Thoracic aorta (tissue), 2 donors: ENCODE results near the gene IGSF8. TPM values are rescaled to one million over a fixed set of nuclear protein-coding genes. Genes with fewer than 3 reads are reported as not detected.
"Not testable (repeated sequence)": the region's sequence is repeated elsewhere in the genome, so short reads cannot be mapped to it uniquely, and the experiment has no call there.

Experiments used
- ATAC-seq: fragments of 150-250 bp; one replicate; pipeline ENCODE4 v1.8.0; 2017; ENCODE audit warnings: low read depth; ENCODE audit not compliant: insufficient number of reproducible peaks, low FRiP score
- DNase-seq: peaks from one replicate; pipeline ENCODE4 v3.0.0-alpha.2; 2020; ENCODE audit warnings: low spot score
- H3K27ac ChIP-seq, 2 donors: fragments of 200-600 bp; sonication (generic); 1 replicate in 1 of 2; 2 replicates in 1 of 2; pipeline ENCODE4 v1.5.1; 2016; ENCODE audit warnings: mild to moderate bottlenecking in 2 of 2, moderate library complexity in 2 of 2
- H3K27me3 ChIP-seq: fragments of 200-600 bp; sonication (generic); replicated peaks from 2 replicates; pipeline ENCODE4 v1.6.0; 2016; ENCODE audit warnings: mild to moderate bottlenecking; ENCODE audit not compliant: insufficient read depth
- H3K36me3 ChIP-seq: fragments of 200-600 bp; sonication (generic); one replicate; pipeline ENCODE4 v1.5.1; 2016
- H3K4me1 ChIP-seq, 2 donors: fragments of 200-600 bp; sonication (generic); 1 replicate in 1 of 2; 2 replicates in 1 of 2; pipeline versions ENCODE4 v1.5.1 to v1.6.0; 2016; ENCODE audit warnings: low read depth in 2 of 2, mild to moderate bottlenecking in 1 of 2; ENCODE audit not compliant: control insufficient read depth in 1 of 2
- H3K4me3 ChIP-seq: fragments of 200-600 bp; sonication (generic); 2 replicates; pipeline ENCODE4 v1.5.1; 2016; ENCODE audit warnings: mild to moderate bottlenecking
- H3K9me3 ChIP-seq: fragments of 200-600 bp; sonication (generic); 2 replicates; pipeline ENCODE4 v1.5.1; 2016
- CTCF ChIP-seq: fragments of 200-600 bp; sonication (generic); IDR thresholded peaks from one replicate; pipeline ENCODE4 v1.5.1; 2019; ENCODE audit warnings: antibody characterized with exemption
- total RNA-seq, 2 donors: library from RNA; depleted of rRNA; stranded (reverse); fragments of >200 nt; gene quantifications; one replicate each; pipeline versions ENCODE4 v1.1.0 to v1.2.3, GENCODE V29; 2016

Gene IGSF8
- total RNA-seq, 2 donors from 2014 or later: 29.6 to 40.8 TPM

- no peak for ATAC-seq
- no peak for TF ChIP-seq CTCF
Measured at GRCh38 chr1:160050619-160051018, 47.8 kb downstream of the IGSF8 start.

GRCh38 chr1:160050182-160050581, 48.2 kb downstream of the IGSF8 start:
- H3K36me3 ChIP-seq, ATAC-seq, H3K27ac ChIP-seq, H3K9me3 ChIP-seq, H3K27me3 ChIP-seq, H3K4me3 ChIP-seq, DNase-seq: not testable (repeated sequence)
- peaks cover 0 to 12% of the 10 kb centered on the region in 2 donors for H3K4me1 ChIP-seq

More at GRCh38 chr1:160050619-160051018, 47.8 kb downstream of the IGSF8 start:
- peaks cover 0 to 12% of the 10 kb centered on the region in 2 donors for H3K4me1 ChIP-seq
- no peak overlapping the region for H3K4me3 ChIP-seq
- H3K9me3 ChIP-seq: no peaks in the 10 kb centered on the region
- no peaks in the 10 kb centered on the region for H3K27me3 ChIP-seq
- H3K27ac ChIP-seq: no peak overlapping the region
- H3K36me3 ChIP-seq: no peaks in the 10 kb centered on the region
- DNase-seq: no peak

GRCh38 chr1:160049101-160049500, 49.3 kb downstream of the IGSF8 start:
- Histone ChIP-seq H3K9me3 (no peaks in the 10 kb centered on the region), H3K4me1 (peaks cover 0 to 12% of the 10 kb centered on the region in 2 donors), H3K4me3 (no peak overlapping the region), H3K27me3 (no peaks in the 10 kb centered on the region), H3K36me3 (no peaks in the 10 kb centered on the region), H3K27ac (no peak overlapping the region)
- no peak for TF ChIP-seq CTCF
- DNase-seq (no peak), ATAC-seq (no peak)

GRCh38 chr1:160048335-160048734, 50.1 kb downstream of the IGSF8 start:
- no peak for ATAC-seq
- Histone ChIP-seq H3K4me1 (peaks cover 0 to 12% of the 10 kb centered on the region in 2 donors), H3K9me3 (no peaks in the 10 kb centered on the region), H3K36me3 (no peaks in the 10 kb centered on the region), H3K27ac (no peak overlapping the region), H3K4me3 (no peak overlapping the region), H3K27me3 (no peaks in the 10 kb centered on the region)
- no peak for DNase-seq
- no peak for TF ChIP-seq CTCF

GRCh38 chr1:160047111-160047991, 51.1 kb downstream of the IGSF8 start:
- peak overlapping the region; percentile 43 for H3K4me3 ChIP-seq
- peaks cover 0 to 12% of the 10 kb centered on the region in 2 donors for H3K4me1 ChIP-seq
- no peak for ATAC-seq
- DNase-seq: no peak
- TF ChIP-seq CTCF: no peak
- H3K36me3 ChIP-seq: no peaks in the 10 kb centered on the region
- no peaks in the 10 kb centered on the region for H3K9me3 ChIP-seq
- H3K27me3 ChIP-seq: no peaks in the 10 kb centered on the region
- no peak overlapping the region for H3K27ac ChIP-seq
